Measurements from ENCODE around the gene CYP26B1. TPM values are rescaled to one million over a fixed set of nuclear protein-coding genes. Genes with fewer than 3 reads are reported as not detected.

Gene CYP26B1
- total and polyA plus RNA-seq, 4 donors: 1.1 to 4.7 (median 2.4) TPM

GRCh38 chr2:72104821-72105588 is 42.7 kb downstream of the CYP26B1 start:
- no peak for TF ChIP-seq CTCF (IDR thresholded peaks at IDR 0.05; ENCODE audit: control extremely low read depth, extremely low read depth)
- ATAC-seq (ENCODE audit: insufficient read depth, low FRiP score) (no peak), DNase-seq (no peak)
- Histone ChIP-seq H3K27me3 (ENCODE audit: control insufficient read depth in 3 of 3, insufficient read depth in 3 of 3, low read length in 2 of 3) (peaks cover 0 to 12% (median 7%) of the 10 kb centered on the region in 3 donors), H3K4me3 (no peak overlapping the region), H3K27ac (ENCODE audit: low read depth in 1 of 2, low read length in 1 of 2) (no peak overlapping the region), H3K9ac (ENCODE audit: insufficient read depth in 1 of 2, low read length in 2 of 2) (no peak overlapping the region), H3K4me1 (ENCODE audit: control insufficient read depth in 5 of 5, insufficient read depth in 5 of 5, low read length in 5 of 5) (no peaks in the 10 kb centered on the region), H3K9me3 (ENCODE audit: control insufficient read depth in 4 of 4, insufficient read depth in 3 of 4, low read length in 3 of 4) (peaks cover 0 to 2% (median 0%) of the 10 kb centered on the region in 4 donors), H3K36me3 (ENCODE audit: control insufficient read depth in 4 of 4, insufficient read depth in 4 of 4, low read length in 4 of 4) (no peaks in the 10 kb centered on the region)
- 76 to 79% methylated on average over 21 of the region's 21 CpGs for WGBS, 2 donors

GRCh38 chr2:72103690-72104089 is 44.0 kb downstream of the CYP26B1 start:
- Histone ChIP-seq H3K9ac (ENCODE audit: insufficient read depth in 1 of 2, low read length in 2 of 2) (no peak overlapping the region), H3K4me1 (ENCODE audit: control insufficient read depth in 5 of 5, insufficient read depth in 5 of 5, low read length in 5 of 5) (no peaks in the 10 kb centered on the region), H3K9me3 (ENCODE audit: control insufficient read depth in 4 of 4, insufficient read depth in 3 of 4, low read length in 3 of 4) (no peaks in the 10 kb centered on the region), H3K36me3 (ENCODE audit: control insufficient read depth in 4 of 4, insufficient read depth in 4 of 4, low read length in 4 of 4) (no peaks in the 10 kb centered on the region), H3K4me3 (no peak overlapping the region), H3K27ac (ENCODE audit: low read depth in 1 of 2, low read length in 1 of 2) (no peak overlapping the region), H3K27me3 (ENCODE audit: control insufficient read depth in 3 of 3, insufficient read depth in 3 of 3, low read length in 2 of 3) (peaks cover 0 to 17% (median 3%) of the 10 kb centered on the region in 3 donors)
- no peak for DNase-seq
- no peak for ATAC-seq (ENCODE audit: insufficient read depth, low FRiP score)
- 92 to 93% methylated on average over 8 of the region's 8 CpGs for WGBS, 2 donors
- TF ChIP-seq CTCF (IDR thresholded peaks at IDR 0.05; ENCODE audit: control extremely low read depth, extremely low read depth): no peak

GRCh38 chr2:72103161-72103560 is 44.5 kb downstream of the CYP26B1 start:
- no peaks in the 10 kb centered on the region for H3K9me3 ChIP-seq (ENCODE audit: control insufficient read depth in 4 of 4, insufficient read depth in 3 of 4, low read length in 3 of 4)
- no peak for TF ChIP-seq CTCF (IDR thresholded peaks at IDR 0.05; ENCODE audit: control extremely low read depth, extremely low read depth)
- no peak overlapping the region for H3K4me3 ChIP-seq
- H3K36me3 ChIP-seq (ENCODE audit: control insufficient read depth in 4 of 4, insufficient read depth in 4 of 4, low read length in 4 of 4): no peaks in the 10 kb centered on the region
- no peak overlapping the region for H3K9ac ChIP-seq (ENCODE audit: insufficient read depth in 1 of 2, low read length in 2 of 2)
- no peak overlapping the region for H3K27ac ChIP-seq (ENCODE audit: low read depth in 1 of 2, low read length in 1 of 2)
- ATAC-seq (ENCODE audit: insufficient read depth, low FRiP score) (no peak), DNase-seq (no peak)
- peaks cover 0 to 21% (median under 1%) of the 10 kb centered on the region in 3 donors for H3K27me3 ChIP-seq (ENCODE audit: control insufficient read depth in 3 of 3, insufficient read depth in 3 of 3, low read length in 2 of 3)
- 64 to 79% methylated on average over 5 of the region's 5 CpGs for WGBS, 2 donors
- H3K4me1 ChIP-seq (ENCODE audit: control insufficient read depth in 5 of 5, insufficient read depth in 5 of 5, low read length in 5 of 5): no peaks in the 10 kb centered on the region
